Endometrial microvascular endothelial cells (primary cell): Measurements from ENCODE around the gene DENND2A. TPM values are rescaled to one million over a fixed set of nuclear protein-coding genes. Genes with fewer than 3 reads are reported as not detected.
"Not testable (repeated sequence)": the region's sequence is repeated elsewhere in the genome, so short reads cannot be mapped to it uniquely, and the experiment has no call there.

Source experiments
- in situ Hi-C: cut with HindIII; loops from 2 replicates; pipeline ENCODE4 v1.10.0; 2017; ENCODE audit warnings: low sequenced_read_pairs, low pct_unique_long_range_greater_than_20kb; ENCODE audit errors: inconsistent ontology term
- total RNA-seq: library from RNA; depleted of rRNA; stranded (reverse); fragments of >200 nt; gene quantifications from one replicate; pipeline ENCODE4 v1.2.3, GENCODE V29; 2015; ENCODE audit errors: inconsistent ontology term

DENND2A gene
- total RNA-seq, 1 donor from 2014 or later: not detected

DNA sequence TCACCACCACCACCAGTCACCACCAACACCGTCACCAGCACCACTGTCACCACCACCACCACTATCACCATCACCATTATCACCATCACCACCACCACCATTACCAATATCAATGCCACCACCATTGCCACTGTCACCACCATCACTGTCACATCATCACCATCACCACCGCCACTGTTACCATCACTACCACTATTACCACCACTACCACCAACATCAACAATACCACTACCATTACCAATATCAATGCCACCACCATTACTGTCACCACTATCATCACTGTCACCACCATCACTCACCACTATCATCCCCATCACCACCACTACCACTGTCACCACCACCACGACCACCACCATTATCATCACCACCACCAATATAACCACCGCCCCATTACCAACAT lies 14.0 kb upstream of the DENND2A start:
- in situ Hi-C loops: no loop called here

DNA sequence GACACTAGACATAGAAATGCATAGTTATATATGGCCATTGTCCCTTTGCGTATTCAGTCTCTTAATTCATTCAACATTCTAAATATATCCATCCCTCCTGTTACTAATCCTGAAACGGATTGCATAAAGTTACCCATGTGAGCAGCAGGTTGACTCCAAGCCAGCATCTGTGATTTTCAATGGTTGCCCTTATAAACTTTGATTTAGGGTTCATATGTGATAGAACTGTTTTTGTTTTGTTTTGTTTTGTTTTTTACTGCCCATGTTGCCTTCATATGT lies 13.4 kb upstream of the DENND2A start:
- in situ Hi-C loops: no loop called here

DNA sequence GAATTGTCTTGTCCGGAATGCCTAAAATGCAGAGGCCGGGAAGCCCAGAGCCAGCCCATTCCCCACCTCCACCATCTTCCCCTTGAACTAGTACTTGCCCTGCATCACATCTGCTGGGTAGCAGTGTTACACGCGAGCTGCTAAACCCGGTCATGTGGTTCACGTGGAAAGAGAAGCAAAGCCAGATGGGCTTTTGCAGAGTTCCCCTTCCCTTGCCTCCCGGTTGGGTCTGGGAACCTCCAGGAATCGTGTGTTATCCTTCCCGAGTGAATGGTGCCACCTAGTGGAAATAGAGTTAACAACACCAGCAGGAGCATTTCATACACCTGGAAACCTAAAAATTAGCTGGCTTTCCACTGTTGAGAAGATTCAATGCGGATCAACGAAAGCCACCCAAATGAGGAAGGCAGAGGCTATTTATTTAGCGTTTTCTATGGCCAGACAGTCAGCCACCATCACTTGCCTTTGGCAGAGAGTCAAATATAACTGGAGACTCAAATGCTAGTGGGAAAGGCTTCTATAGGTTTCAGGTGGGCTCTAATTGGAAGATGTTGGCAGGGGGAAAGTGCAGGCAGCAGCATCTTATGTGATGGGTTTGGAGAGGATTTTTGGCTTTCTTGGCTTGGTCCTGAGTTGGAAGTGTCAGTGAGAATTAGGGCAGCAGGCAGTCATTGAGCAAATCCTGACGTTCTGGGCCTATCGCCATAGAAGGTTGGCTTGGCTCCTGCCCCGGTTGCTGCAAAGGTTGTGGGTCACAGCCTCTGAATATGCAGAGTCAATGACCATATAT lies 12.9 kb upstream of the DENND2A start:
- in situ Hi-C loops: no loop called here

DNA sequence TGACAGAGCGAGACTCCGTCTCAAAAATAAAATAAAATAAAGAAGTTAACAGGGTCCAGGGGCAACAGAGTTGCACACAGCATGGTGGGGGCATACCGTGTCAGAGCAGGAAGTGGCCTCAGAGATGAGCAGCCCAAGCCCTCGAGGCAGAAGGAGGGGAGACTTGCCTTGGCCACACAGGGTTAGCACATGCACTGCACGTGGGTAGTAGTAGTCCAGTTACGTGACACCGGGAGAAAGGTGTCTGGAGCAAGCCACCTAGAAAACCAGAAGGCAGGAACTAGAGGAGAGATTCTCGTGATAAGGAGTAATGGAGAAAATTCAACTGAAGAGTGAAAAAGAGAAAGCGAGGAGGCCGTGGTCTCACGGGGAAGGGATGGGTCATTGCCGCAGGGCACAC lies 9.8 kb upstream of the DENND2A start:
- in situ Hi-C loops: no loop called here

DNA sequence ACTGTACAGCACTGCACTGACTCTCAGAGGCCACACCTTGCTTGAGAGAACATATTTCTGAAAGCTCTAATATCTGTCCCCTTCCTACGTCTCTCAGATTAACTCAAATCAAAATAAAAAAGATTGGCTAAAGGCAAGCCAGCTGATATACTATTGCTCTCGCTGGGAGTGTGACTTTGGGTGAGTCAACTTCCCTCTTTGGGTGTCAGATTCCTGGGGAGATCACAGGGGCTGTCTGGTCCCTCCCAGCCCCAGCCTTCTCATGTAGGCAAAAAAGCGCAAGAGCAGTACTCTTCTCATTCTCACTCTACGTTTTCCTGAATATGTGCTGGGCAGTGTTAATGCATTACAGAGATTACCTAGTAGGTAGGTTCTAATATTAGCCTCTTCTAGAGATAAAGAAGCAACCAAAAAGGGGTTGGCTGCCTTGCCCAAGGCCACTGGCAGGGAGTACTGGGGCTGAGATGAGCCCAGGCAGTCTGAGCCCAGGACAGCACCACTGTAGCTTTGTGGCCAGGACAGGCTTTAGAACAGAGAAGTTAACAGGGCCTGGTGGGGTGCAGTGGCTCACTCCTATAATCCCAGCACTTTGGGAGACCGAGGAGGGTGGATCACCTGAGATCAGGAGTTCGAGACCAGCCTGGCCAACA lies 9.1 kb upstream of the DENND2A start:
- in situ Hi-C loops: no loop called here

DNA sequence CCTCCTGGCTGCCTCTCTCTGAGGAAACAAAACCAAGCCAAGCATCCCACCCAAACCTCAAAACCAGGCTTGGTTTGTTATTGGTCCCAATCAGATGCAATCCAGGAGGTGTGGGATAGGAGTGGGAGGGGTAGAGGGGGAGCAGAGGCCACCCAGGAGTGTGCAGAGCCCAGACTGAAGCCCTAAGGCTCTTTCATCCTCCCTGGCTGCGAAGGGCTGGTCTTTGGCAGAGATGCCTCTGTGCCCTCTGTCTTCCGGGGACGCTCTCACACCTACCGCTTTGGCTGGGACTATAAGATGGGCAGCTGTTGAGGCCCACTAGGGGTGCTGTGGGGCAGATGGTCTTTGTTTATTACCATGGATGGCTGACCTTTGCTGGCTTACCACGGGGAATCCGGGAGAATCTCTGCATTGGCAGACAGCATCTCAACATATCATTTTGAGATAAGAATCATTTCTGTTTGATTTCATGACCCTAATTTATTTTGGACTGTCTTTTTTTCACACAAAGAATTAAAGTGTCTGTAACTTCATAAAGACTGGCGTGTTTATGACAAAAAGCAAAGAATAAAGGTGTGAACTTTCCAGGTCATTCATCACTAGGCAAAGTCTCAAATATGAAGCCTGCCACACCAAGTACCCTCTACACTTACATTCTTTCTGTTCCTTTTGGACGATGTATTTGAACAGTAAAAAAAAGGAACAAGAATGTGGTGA lies 6.5 kb upstream of the DENND2A start:
- in situ Hi-C loops: no loop called here

DNA sequence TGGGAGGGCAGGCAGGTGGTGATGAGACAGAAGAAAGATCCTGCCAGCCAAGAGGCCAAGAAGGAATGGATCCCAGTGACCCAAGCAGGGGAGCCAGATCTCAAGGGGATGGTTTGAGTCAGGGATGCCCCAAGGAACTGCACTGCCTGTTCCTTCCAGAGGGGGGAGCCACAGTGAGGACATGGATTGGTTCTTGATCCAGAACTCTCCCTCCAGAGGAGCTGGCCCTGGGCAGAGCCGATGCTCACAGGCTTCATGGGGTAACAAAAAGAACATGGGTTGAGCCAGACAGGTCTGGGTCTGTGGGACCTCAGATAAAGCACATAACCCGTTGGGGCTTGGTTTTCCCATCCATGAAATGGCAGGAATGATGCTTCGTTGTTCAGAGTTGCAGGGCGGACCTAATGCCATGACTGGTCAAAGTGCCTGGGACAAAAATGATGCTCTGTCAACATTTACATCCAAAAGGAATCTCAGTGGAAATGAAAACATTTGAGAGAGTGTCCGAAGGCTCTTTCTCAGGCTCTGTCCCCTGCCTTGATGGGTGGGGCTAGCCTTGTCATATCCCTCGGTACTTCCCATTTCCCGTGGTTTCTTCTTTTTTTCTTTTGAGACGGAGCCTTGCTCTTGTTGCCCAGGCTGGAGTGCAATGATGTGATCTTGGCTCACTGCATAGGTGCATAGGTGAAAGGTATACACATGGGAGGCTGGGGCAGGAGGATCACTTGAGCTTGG lies 4.7 kb upstream of the DENND2A start:
- in situ Hi-C loops: no loop called here

DNA sequence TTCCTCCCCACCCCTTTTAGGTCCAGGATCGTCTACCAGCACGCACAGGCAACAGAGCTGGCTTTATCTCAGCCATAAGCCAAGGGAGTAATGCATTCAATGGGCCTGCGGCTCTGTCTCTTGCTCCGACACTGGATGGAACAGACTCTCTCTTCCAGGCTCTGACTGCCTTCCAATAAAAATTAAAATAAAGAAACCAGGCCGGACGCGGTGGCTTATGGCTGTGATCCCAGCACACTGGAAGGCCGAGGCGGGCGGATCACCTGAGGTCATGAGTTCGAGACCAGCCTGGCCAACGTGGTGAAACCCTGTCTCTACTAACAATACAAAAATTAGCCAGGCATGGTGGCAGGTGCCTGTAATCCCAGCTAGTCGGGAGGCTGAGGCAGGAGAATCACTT lies 4.1 kb upstream of the DENND2A start:
- in situ Hi-C loops: not testable (repeated sequence)

DNA sequence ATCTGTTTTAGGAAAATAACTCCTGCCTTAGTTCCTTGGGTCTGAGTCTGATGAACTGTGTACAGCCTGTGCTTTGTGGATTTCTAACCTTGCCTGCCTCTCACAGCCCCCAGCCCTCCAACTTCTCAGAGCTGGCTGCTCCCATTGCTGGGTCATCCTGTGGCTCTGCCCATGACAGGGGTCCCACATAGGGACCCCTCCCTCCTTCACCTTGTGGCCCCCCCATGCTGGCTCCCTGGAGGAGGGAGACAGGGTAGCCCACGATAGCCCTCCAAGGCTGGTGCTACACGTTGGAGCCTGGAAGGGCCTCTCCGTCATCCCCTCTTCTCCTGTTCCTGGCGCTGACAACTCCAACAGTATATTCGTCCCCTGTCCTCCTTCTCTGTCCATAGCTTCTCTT lies 2.8 kb upstream of the DENND2A start:
- in situ Hi-C loops: no loop called here

DNA sequence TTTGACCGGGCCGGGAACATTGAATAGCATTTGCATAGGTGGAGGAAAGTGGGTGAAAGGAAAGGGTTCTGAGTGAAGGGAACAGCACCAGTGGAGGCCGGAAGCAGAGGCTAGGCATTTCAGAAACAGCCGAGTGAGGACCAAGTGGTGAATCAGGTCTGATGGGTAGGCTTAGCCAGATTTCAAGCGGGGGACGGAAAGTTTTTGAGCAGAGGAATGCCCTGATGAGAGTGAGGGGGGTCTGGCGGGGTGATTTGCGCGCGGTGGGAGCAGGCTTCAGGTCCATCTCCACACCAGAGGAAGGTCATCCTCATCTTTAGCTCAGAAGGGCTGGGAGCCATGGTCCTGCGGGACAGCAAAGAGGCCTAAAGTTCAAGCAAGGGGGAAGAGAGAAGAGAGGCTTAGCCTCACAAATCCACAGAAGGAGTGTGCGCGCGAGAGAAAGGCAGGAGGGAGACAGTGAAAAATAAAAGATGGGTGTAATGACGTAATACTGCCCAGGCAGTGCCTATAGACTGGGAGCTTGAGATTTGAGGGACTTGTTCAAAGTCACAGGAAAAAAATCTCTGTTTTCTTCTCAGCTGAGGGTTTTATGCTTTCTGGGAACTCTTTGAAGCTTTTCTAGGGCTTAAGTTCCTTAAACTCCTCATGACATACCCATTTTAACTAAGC lies 1.0 kb upstream of the DENND2A start:
- in situ Hi-C loops: no loop called here

DNA sequence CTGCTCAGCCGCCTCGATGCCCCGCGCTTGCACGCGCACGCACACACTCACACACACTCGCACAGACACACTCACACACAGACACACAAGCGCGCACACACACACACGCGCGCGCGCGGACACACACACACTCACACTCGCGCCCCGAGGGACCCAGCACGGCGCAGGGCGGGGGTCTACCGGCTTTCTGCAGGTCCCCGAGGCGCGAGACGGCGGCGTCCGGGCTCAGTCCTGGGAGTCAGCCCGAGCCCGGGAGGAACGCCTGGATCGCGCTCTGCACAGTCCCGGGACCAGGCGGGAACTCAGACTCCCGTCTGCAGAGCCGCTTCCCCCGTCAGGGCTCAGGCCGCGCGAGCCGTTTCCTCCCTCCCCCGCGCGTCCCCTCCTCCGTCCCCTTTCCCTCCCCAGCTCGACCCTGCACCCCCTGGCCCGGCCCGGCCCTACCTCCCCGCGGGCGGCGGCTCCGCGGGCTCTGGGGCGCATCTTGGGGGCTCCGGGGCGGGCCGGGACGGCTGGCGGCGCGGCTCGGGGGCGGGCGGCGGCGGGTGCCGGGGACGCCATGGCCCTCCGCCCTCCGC lies 464 bp downstream of the DENND2A start:
- in situ Hi-C loops: no loop called here

DNA sequence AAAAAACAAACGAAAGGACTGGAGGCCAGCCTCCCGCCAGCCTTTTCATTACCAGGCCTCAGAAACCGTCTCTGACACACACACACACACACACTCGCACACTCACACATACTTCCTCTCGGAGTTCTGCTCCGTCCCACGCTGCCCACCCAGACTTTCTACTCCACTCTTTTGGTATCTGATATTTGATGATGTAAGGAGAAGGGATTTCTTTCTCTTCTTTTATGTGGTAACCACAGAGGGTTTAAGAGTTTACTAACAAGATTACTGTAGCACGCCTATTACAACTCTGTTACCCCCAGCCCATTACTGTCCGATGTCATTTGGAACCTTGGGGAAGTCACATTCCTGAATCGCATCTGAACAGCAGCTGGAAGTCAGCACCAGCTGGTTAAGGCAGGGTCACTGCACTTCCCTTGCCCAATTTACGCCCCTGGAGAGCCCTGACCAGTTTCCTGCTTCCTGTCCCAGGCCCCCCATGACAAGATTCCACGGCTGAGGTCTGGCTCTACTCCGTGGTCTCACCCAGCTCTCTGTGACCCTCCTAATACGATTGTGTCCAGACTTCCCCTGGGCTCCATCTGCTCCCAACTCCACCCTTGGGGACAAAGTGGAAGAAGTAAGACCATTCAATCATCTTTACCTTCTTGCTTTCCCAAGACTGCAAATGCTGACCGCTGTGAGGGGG lies 1.1 kb downstream of the DENND2A start:
- in situ Hi-C loops: no loop called here

DNA sequence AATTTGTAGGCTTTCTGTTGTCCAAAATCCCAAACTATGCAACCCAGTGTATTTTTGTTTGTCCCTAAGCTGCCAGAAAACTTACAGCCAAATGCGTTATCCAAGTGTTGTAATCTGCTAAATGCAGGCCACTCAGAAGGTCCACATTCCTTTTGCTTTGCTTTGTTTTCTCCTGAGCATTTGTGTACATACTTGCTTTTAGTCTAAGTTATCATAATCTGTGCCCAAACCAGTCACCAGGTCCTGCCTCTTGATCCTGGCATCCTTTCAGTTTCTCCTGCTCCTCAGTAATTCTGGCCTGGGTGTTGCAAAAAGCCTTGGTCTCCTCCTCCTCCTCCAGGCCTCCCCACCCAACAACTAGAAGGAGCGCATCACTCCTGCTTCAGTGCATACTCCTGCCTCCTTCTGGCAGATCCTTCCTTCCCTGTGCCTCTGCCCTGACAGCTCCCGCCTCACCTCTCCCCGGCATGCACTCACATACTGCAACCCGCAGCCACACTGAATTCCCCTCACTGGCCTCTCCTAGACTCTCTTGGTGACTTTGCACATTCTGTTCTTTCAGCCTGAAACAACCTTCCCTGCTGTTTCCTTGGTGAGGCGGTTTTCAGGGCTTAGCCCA lies 2.3 kb downstream of the DENND2A start:
- in situ Hi-C loops: no loop called here

DNA sequence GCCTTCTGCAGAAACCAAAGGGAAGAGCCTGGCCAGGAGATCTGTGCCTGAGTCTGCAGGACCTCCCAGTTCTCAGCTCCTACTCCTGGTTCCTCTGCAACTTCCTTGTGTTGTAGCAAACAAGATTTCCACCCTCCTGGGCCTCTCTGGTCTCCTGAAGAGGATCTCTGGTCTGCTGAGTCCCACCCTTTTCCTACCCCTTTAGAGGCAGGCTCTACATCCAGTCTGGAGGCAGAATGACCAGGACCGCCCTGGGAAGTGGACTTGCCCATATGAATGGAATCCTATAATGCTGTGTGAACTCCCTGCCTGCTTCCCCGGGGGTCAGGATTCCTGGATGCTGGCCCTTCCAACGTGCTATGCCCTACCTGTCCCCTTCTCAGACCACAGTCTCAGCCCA lies 3.2 kb downstream of the DENND2A start:
- in situ Hi-C loops: no loop called here

DNA sequence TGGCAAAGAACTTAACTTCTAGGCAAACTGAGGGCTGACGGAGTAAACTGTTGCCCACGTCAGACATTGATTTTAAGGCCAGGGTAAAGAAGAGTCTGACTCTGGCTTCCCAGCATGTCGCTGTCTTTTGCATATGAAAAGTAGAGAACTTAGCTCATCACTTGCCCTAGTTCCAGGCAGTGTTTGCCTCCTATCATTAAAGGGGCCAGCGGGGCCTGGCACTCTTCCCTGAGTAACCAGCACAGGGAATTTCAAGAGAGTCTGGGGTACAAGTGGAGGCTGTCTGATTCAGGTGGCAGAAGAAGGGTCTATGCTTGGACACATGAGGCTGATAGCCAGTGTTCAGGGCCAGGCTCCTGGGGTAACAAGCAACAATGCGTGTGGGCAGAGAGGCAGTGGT lies 4.8 kb downstream of the DENND2A start:
- in situ Hi-C loops: no loop called here

DNA sequence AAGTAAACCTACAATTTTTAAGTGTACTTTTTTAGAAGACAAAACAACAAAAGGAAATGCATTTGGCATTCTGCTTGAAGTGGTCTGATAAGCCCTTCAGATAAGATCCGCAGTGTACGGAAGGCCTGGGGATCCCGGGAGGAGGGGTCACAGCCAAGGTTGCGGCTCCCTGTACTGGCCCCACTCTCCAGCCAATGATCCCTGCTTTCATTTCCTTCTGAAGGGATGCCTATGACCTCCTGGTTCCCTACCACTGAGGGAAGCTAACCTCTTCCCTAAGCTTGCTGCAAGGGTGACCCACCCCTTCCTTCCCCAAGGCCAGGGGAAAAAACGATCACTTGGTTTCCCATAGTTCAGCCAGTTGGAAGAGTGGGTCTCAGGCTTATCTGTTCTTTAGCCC lies 5.3 kb downstream of the DENND2A start:
- in situ Hi-C loops: no loop called here

DNA sequence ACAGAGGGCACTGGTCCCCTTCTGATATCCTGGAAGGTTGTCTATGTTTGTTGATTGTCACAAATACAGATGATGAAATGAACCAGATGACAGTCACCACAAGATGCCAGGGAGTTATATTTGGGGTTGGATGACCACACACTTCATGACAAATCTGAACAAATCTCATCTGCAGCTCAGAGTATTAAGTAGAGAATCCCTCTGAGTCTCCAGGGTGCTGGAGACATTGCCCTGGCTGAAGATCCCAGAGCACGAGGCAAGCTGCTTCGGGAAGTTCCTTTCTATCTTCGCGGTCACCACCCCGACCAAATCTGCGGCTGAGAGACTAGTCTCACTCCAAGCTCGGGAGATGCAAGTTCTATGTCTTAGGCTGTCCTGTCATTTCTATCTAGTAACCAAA lies 9.0 kb downstream of the DENND2A start:
- in situ Hi-C loops: no loop called here

DNA sequence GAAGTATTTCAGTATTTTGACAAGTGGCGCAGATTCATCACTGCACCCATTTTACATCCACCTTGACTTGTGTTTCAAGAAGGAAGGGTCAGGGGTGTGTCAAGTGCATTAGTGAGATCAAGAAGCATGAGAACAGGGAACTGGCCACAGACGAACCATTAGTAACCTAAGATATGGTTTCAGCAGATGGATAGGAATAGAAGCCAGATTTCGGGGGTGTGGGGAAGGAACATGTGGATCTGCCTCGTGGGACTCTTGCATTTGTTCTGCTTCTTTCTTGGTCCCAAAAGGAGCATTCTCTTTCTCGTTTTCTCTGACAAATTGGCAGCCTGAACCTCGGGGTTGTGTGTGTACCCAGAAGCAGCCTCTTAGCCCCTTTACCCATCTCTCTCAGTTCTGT lies 9.6 kb downstream of the DENND2A start:
- in situ Hi-C loops: no loop called here
